Measurements from ENCODE around the gene IL10RB. TPM values are rescaled to one million over a fixed set of nuclear protein-coding genes. Genes with fewer than 3 reads are reported as not detected.

IL10RB gene
- total RNA-seq, 2 experiments from 2014 or later: 30.9 to 34.9 TPM

DNA sequence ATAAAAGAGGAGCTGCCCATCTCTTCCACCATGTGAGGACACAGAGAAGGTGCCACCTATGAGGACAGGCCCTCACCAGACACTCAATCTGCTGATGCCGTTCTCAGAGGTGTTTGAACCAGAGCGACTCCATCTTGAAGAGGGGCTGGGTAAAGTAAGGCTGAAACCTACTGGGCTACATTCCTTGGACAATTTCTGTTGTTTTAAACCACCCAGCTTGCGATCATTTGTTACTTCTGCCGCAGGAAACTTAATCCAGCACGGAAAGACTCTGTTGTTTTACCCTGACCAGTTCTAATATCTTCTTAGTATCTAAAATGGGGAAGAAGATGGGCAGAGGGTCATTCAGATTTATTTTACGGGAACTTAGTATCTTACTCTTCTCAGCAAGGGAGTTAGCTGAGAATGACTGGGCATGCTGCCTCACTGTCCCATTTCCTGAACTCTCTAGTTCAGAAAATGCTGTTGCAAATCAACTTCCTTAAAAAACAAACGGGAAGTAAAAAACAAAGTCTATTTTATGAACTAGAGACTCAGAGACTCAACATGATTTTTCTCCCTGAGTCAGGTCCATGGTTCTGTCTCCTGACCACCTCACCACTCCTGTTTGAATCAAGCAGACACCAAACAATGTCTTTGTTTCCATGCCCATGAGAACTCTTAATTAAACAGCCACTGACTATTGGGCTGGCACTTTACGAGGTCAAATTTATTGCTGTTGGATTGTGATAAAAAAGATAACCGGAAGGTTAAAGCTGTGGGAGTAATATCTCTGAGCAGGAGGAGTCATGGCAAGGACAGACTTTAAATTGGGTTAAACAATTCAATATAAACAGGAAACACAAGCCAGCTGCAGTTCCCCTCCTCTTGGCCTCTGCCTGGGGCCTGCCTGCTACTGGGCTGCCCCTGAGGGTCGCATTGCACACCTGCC is 34.8 kb downstream of the IL10RB start:
- CTCF ChIA-PET: interaction anchor here (1.2 to 2.2 kb wide), 3 partner anchors 14 to 144 kb away, joined by 3 to 5 read pairs (median 5); no protein-coding TSS in a partner anchor

DNA sequence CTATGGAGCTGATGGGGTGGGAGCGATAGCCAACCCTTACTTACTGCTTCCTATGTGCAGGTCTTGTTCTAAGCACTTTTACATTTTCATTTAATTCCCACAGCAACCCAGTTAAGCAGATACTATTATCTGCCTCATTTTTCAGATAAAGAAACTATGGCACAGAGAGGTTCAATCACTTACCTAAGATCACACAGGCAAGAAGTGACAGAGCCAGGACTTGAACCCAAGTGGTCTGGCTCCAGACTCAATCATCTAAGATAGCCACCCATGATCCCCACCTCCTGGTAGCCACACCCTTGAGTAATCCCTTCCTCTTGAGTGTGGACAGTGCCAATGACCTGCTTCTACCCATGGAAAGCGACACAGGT is 35.5 kb downstream of the IL10RB start:
- DNase-seq (no peak), ATAC-seq (no peak)
- Mint-ChIP-seq H3K27ac (no peak overlapping the region), H3K36me3 (peaks cover 6% of the 10 kb centered on the region), H3K4me3 (no peak overlapping the region), H3K4me1 (peaks cover 20% of the 10 kb centered on the region), H3K27me3 (no peaks in the 10 kb centered on the region), H3K9me3 (ENCODE audit: low read depth) (no peaks in the 10 kb centered on the region)
- CTCF ChIA-PET: interaction anchor here (2.2 kb wide), 1 partner anchor 144 kb away, joined by 5 read pairs; no protein-coding TSS in a partner anchor

More for the DNA sequence above, 34.8 kb downstream of the IL10RB start:
- Mint-ChIP-seq H3K36me3 (peaks cover 11% of the 10 kb centered on the region), H3K4me3 (no peak overlapping the region), H3K27ac (no peak overlapping the region), H3K27me3 (no peaks in the 10 kb centered on the region), H3K9me3 (ENCODE audit: low read depth) (no peaks in the 10 kb centered on the region), H3K4me1 (peaks cover 20% of the 10 kb centered on the region)
- ATAC-seq (no peak), DNase-seq (no peak)

- no peaks in the 10 kb centered on the region for H3K9me3 Mint-ChIP-seq (ENCODE audit: low read depth)
- CTCF ChIA-PET: no interaction called here
- ATAC-seq (no peak), DNase-seq (no peak)
- peaks cover 20% of the 10 kb centered on the region for H3K4me1 Mint-ChIP-seq
- H3K4me3 Mint-ChIP-seq: no peak overlapping the region
- H3K27me3 Mint-ChIP-seq: no peaks in the 10 kb centered on the region
- H3K36me3 Mint-ChIP-seq: peaks cover 4% of the 10 kb centered on the region
- no peak overlapping the region for H3K27ac Mint-ChIP-seq
Observed at GRCh38 chr21:33302055-33302454, 35.9 kb downstream of the IL10RB start.

DNA sequence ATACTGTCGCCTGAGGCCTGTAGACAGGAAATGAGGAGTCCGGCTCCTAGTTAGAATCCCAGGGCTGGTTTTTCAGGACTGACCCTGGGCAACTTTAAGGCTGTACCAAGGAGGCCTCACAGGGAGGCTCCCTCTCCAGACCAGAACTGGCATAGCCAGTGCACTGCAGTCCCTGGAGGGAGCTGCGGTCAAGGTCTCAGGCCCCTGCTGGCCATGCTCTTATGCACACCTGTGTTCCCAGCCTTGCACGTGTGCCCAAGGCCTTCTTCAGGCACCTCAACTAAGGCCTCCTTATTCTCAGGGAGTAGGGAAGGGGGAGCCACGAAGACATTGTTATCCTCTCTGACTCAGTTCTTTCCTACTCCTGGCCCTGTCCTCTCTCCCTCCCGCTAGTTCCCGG is 36.6 kb downstream of the IL10RB start:
- no peak for ATAC-seq
- H3K4me1 Mint-ChIP-seq: peaks cover 20% of the 10 kb centered on the region
- CTCF ChIA-PET: no interaction called here

GRCh38 chr21:33305344-33305671 is 39.1 kb downstream of the IL10RB start:
- CTCF ChIA-PET: no interaction called here
- H3K4me3 Mint-ChIP-seq: no peak overlapping the region

More for the DNA sequence above, 36.6 kb downstream of the IL10RB start:
- Mint-ChIP-seq H3K27me3 (no peaks in the 10 kb centered on the region), H3K4me3 (no peak overlapping the region), H3K9me3 (ENCODE audit: low read depth) (no peaks in the 10 kb centered on the region), H3K36me3 (peaks cover 3% of the 10 kb centered on the region), H3K27ac (no peak overlapping the region)
- DNase-seq: no peak

DNA sequence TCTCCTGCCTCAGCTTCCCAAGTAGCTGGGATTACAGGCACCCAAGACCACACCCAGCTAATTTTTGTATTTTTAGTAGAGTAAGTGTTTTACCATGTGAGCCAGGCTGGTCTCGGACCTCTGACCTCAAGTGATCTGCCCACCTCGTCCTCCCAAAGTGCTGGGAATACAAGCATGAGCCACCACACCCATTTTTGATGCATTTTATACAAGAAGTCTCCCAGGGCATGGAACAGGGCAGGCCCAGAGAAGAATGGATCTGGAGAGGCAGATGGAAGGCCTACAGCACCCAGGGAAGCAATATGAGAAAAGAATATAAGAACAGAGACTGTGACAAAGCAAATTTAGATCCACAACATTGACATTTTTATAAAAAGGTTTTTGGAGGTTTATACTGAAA is 39.8 kb downstream of the IL10RB start:
- H3K4me1 Mint-ChIP-seq: peaks cover 7% of the 10 kb centered on the region
- CTCF ChIA-PET: no interaction called here
- H3K27ac Mint-ChIP-seq: no peak overlapping the region
- DNase-seq (no peak), ATAC-seq (no peak)
- peaks cover 6% of the 10 kb centered on the region for H3K36me3 Mint-ChIP-seq
- H3K9me3 Mint-ChIP-seq (ENCODE audit: low read depth): no peaks in the 10 kb centered on the region
- no peak overlapping the region for H3K4me3 Mint-ChIP-seq
- no peaks in the 10 kb centered on the region for H3K27me3 Mint-ChIP-seq

More at GRCh38 chr21:33305344-33305671, 39.1 kb downstream of the IL10RB start:
- no peak for DNase-seq
- Mint-ChIP-seq H3K4me1 (peaks cover 7% of the 10 kb centered on the region), H3K9me3 (ENCODE audit: low read depth) (no peaks in the 10 kb centered on the region), H3K36me3 (peaks cover 6% of the 10 kb centered on the region), H3K27ac (no peak overlapping the region), H3K27me3 (no peaks in the 10 kb centered on the region)
- no peak for ATAC-seq

DNA sequence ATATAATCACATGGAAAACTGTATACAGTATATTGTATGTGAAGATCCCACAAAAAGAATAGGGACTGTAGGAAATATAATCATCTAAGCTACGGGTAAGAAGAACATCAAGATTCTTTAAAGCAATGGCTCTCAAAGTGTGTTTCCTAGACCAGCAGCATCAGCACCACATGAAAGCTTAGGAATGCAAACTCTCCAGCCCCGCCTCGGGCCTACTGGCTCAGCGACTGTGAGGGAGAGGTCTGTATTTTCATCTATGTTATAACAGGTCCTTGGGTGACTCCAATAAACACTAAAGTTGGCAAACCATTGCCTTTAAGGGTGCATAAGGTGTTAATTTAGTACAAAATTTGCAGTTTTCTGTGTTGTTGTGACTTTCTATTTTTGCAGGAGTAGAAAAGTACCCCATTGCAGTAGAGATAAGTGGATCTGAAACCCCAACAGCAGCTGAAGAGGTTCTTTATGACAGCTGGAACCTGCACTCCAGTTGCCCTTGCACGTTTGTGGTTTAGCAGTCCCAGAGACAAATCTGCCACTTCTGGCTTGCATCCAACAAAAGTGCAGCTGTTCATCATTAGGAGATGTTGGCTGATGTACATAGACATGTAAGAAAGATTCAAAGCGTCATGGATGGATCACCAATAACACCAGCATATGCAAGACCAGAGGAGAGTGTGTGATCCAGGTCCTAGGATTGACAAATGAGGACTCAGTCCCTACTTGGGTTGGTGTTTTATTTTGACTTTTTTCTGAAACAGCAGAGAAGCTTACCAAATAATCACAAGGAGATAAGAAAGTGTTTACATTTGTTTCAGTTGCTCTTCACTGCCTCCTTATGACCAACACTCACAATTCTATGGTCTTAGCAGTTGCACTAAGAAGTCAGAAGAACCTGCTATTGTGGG is 42.7 kb downstream of the IL10RB start:
- Mint-ChIP-seq H3K36me3 (peaks cover 8% of the 10 kb centered on the region), H3K4me1 (no peaks in the 10 kb centered on the region), H3K27me3 (peaks cover 5% of the 10 kb centered on the region), H3K4me3 (no peak overlapping the region), H3K9me3 (ENCODE audit: low read depth) (no peaks in the 10 kb centered on the region), H3K27ac (no peak overlapping the region)
- CTCF ChIA-PET: interaction anchor here (0.8 kb wide), 1 partner anchor 15 kb away, joined by 3 read pairs; no protein-coding TSS in a partner anchor
- DNase-seq: no peak
- no peak for ATAC-seq

DNA sequence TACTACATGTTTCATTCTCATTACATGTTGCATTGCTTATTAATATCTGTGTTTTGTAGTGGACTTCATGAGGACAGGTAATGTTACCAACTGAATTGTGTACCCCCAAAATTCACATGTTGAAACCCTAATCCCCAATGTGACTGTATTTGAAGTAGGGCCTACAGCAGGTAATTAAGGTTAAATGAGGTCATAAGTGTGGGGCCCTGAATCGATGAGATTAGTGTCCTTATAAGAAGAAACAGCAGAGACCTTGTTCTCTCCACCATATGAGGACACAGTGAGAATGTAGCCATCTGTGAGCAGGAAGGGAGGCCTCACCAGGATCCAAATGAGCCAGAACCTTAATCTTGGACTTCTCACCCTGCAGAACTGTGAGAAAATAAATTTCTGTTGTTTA is 43.6 kb downstream of the IL10RB start:
- no peaks in the 10 kb centered on the region for H3K9me3 Mint-ChIP-seq (ENCODE audit: low read depth)
- CTCF ChIA-PET: no interaction called here
- no peak overlapping the region for H3K27ac Mint-ChIP-seq
- peaks cover 8% of the 10 kb centered on the region for H3K36me3 Mint-ChIP-seq
- no peak overlapping the region for H3K4me3 Mint-ChIP-seq
- no peaks in the 10 kb centered on the region for H3K4me1 Mint-ChIP-seq
- ATAC-seq: no peak
- H3K27me3 Mint-ChIP-seq: peaks cover 13% of the 10 kb centered on the region
- no peak for DNase-seq

DNA sequence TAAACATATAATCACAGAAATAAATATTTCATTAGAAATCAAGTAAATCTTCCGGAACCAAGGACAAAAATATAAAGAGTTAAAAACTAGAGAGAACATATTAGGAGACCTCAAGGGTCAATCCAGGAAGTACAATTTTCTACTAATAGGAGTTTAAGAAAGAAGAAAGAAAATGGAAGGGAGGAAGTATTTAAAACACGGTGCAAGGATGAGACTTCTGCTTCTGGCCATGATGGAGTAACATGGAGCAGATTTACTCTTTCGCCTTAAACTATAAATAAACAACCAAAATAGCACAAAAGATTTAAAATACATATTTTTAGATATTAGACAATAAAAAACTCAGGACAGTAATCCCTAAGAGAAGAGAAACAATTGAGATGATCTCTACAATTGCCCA is 46.0 kb downstream of the IL10RB start:
- Mint-ChIP-seq H3K4me1 (no peaks in the 10 kb centered on the region), H3K4me3 (no peak overlapping the region), H3K27ac (no peak overlapping the region), H3K27me3 (peaks cover 17% of the 10 kb centered on the region), H3K36me3 (peaks cover 8% of the 10 kb centered on the region), H3K9me3 (ENCODE audit: low read depth) (no peaks in the 10 kb centered on the region)
- no peak for DNase-seq
- ATAC-seq: no peak
- CTCF ChIA-PET: no interaction called here

GRCh38 chr21:33313183-33313582 is 47.0 kb downstream of the IL10RB start:
- ATAC-seq: no peak
- Mint-ChIP-seq H3K9me3 (ENCODE audit: low read depth) (no peaks in the 10 kb centered on the region), H3K27me3 (peaks cover 17% of the 10 kb centered on the region), H3K4me3 (no peak overlapping the region), H3K4me1 (no peaks in the 10 kb centered on the region), H3K27ac (no peak overlapping the region), H3K36me3 (peaks cover 8% of the 10 kb centered on the region)
- CTCF ChIA-PET: interaction anchor here (0.9 to 1.4 kb wide), 2 partner anchors 48 to 132 kb away, joined by 4 read pairs; no protein-coding TSS in a partner anchor
- no peak for DNase-seq

DNA sequence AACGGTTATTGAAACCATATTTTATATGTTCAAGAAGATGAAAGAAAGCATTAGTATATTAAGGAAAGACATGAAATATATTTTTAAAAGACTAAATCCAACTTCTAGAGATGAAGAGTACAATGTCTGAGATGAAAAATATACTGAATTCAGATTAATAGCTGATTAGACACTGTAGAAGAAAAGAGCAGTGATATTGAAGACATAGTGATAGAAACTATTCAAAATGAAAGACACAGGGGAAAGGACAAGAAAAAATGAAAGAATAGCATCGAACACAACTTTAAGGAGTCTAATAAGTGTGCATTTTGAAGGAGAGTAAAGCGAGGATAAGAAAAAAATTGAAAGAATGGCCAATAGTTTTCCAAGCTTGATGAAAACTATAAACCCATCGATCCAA is 47.4 kb downstream of the IL10RB start:
- ATAC-seq: no peak
- Mint-ChIP-seq H3K4me1 (no peaks in the 10 kb centered on the region), H3K4me3 (no peak overlapping the region), H3K27ac (no peak overlapping the region), H3K9me3 (ENCODE audit: low read depth) (no peaks in the 10 kb centered on the region), H3K27me3 (peaks cover 20% of the 10 kb centered on the region), H3K36me3 (peaks cover 8% of the 10 kb centered on the region)
- no peak for DNase-seq
- CTCF ChIA-PET: interaction anchor here (0.9 to 1.4 kb wide), 2 partner anchors 48 to 132 kb away, joined by 4 read pairs; no protein-coding TSS in a partner anchor

DNA sequence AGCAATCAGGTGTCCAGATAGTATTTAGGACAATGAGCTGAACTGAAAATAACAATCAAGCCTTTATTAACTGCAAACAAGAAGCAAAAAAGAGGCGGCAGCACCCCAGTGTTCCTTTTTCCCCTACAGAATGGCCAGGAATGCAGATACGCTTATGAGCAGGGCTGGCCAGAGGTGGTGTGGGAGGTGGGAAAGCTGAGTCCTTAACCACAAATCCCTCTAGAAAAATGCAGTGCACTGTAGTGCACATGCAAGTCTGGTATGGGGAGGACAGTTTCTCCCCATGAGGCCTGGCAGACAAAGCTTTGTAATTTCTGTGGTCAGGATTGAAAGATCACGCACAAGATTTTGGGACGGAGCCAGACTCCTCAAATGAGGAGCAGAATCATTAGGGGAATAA is 47.9 kb downstream of the IL10RB start:
- Mint-ChIP-seq H3K36me3 (peaks cover 8% of the 10 kb centered on the region), H3K27me3 (peaks cover 20% of the 10 kb centered on the region), H3K27ac (no peak overlapping the region), H3K4me3 (no peak overlapping the region), H3K9me3 (ENCODE audit: low read depth) (no peaks in the 10 kb centered on the region), H3K4me1 (no peaks in the 10 kb centered on the region)
- DNase-seq: no peak
- no peak for ATAC-seq
- CTCF ChIA-PET: interaction anchor here (0.9 to 1.4 kb wide), 2 partner anchors 47 to 131 kb away, joined by 4 read pairs; no protein-coding TSS in a partner anchor

DNA sequence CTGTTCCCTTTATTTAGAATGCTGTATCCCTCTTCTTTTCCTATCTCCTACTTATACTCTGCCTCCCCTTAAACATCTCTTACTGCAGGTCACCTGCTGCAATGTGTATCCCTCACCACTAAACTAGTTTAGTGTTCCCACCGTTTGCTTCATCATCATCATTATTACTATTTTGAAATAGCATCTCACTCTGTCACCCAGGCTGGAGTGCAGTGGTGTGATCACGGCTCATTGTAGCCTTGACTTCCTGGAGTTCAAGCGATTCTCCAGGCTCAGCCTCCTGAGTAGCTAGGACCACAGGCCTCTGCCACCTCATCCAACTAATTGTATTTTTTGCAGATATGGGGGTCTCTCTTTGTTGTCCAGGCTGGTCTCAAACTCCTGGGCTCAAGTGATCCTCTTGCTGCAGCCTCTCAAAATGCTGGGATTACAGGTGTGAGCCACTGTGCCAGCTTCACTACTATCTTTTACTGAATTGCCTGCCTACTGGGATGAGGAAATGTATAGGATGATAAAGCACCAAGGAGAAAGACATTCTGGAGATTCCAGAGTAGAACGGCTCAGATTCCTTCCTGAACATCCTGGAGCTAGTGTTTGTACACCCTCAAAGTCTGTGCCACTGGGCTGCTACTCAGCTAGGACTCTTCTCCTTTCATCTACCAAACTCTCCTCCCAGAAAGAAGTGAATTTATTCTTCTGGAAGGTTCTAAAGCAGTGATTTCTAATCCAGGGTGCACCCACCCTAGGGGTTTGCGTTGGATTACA is 50.0 kb downstream of the IL10RB start:
- Mint-ChIP-seq H3K4me3 (no peak overlapping the region), H3K9me3 (ENCODE audit: low read depth) (no peaks in the 10 kb centered on the region), H3K27ac (no peak overlapping the region), H3K27me3 (peaks cover 25% of the 10 kb centered on the region), H3K4me1 (no peaks in the 10 kb centered on the region), H3K36me3 (peaks cover 2% of the 10 kb centered on the region)
- CTCF ChIA-PET: no interaction called here
- no peak for DNase-seq
- no peak for ATAC-seq

All from activated CD8-positive, alpha-beta memory T cell treated with anti-CD3 and anti-CD28 coated beads, Interleukin-2, amount 10 ng/mL, durations not matched to agents 7 days and 5 days (primary cell).